ENCODE results near the gene DDI1. TPM values are rescaled to one million over a fixed set of nuclear protein-coding genes. Genes with fewer than 3 reads are reported as not detected.

The DDI1 gene
- total and polyA plus RNA-seq, 2 of the 4 experiments (the other 2 are of a cell fraction) = not detected

GRCh38 chr11:103994518-103994917 lies 41.9 kb upstream of the DDI1 start:
- no peak overlapping the region for H2BK15ac ChIP-seq (ENCODE audit: low read depth, low read length)
- peaks cover 9% of the 10 kb centered on the region; the same call in 1 of the 2 replicates for H3K4me1 ChIP-seq (ENCODE audit: control insufficient read depth, insufficient read depth, low read length)
- no peaks in the 10 kb centered on the region for H4K20me1 ChIP-seq (ENCODE audit: insufficient read depth, low read length)
- peak overlapping the region; percentile 66; the same call in 1 of the 2 replicates for H3K18ac ChIP-seq (ENCODE audit: low read depth, low read length)
- H3K14ac ChIP-seq (replicated peaks; ENCODE audit: low read depth, low read length) = no peak overlapping the region
- intact Hi-C loops (cut with micrococcal nuclease) (loop anchor here (5.0 kb wide), 1 partner anchor 518 kb away; no protein-coding TSS in a partner anchor), in situ Hi-C loops (cut with MboI; ENCODE audit: low sequenced_read_pairs) (no loop called here), dilution Hi-C loops (cut with HindIII; ENCODE audit: low sequenced_read_pairs, unreplicated experiment) (no loop called here)
- H2AFZ ChIP-seq (replicated peaks; ENCODE audit: low read length, poor library complexity) = no peak overlapping the region
- no peak overlapping the region for H4K91ac ChIP-seq (ENCODE audit: insufficient read depth, low read depth, low read length)
- H3K27me3 ChIP-seq (ENCODE audit: control insufficient read depth, insufficient read depth, low read length) = no peaks in the 10 kb centered on the region
- H3K9me3 ChIP-seq (ENCODE audit: control insufficient read depth, insufficient read depth, low read length) = no peaks in the 10 kb centered on the region; the same call in 1 of the 2 replicates
- no peak overlapping the region for H3K56ac ChIP-seq (ENCODE audit: extremely low read depth, insufficient read depth, low read length)
- no peaks in the 10 kb centered on the region for H3K36me3 ChIP-seq (ENCODE audit: control insufficient read depth, insufficient read depth, low read length)
- H4K5ac ChIP-seq (ENCODE audit: low read depth, low read length) = no peak overlapping the region; the same call in 1 of the 2 replicates
- no peak overlapping the region for H2AK9ac ChIP-seq (replicated peaks; ENCODE audit: low read depth, low read length, poor library complexity)
- no peaks in the 10 kb centered on the region for H3K9me1 ChIP-seq (ENCODE audit: insufficient read depth, low read length)
- H3K79me1 ChIP-seq (ENCODE audit: low read depth in 1 of 2, low read length in 2 of 2) = no peaks in the 10 kb centered on the region
- WGBS, 2 experiments (ENCODE audit: extremely low coverage in 2 of 2, insufficient read length in 1 of 2) = no CpG with 5 or more reads among the region's 2 CpGs
- ChIA-PET POLR2A (ENCODE audit: unreplicated experiment) (no interaction called here), CTCF (interaction anchor here (0.9 kb wide), 1 partner anchor 98 kb away, joined by 5 read pairs; no protein-coding TSS in a partner anchor)
- no peak overlapping the region for H4K8ac ChIP-seq (ENCODE audit: low read depth in 2 of 2, low read length in 2 of 2)
- H3K9ac ChIP-seq (ENCODE audit: low read depth, low read length) = no peak overlapping the region
- TF ChIP-seq FOS (IDR thresholded peaks at IDR 0.05; ENCODE audit: low read depth, low read length) (no peak), NFE2L2 (IDR thresholded peaks at IDR 0.05; ENCODE audit: low read depth, low read length) (no peak), CHD1 (IDR thresholded peaks at IDR 0.05; ENCODE audit: low read depth, low read length) (no peak)
- DNase-seq (no peak), ATAC-seq (ENCODE audit: low read depth) (no peak)
- no peak overlapping the region for H3K4me2 ChIP-seq (ENCODE audit: low read depth, low read length)
- no peak overlapping the region for H2BK20ac ChIP-seq (ENCODE audit: low read depth, low read length)
- no TSS peak for BruUV-seq (replicated peaks)
- no peak overlapping the region for H2BK5ac ChIP-seq (ENCODE audit: low read depth, low read length, poor library complexity, severe bottlenecking)
- no peak overlapping the region for H2BK120ac ChIP-seq (ENCODE audit: low read depth, low read length)
- H3K4ac ChIP-seq (ENCODE audit: low read depth, low read length) = no peak overlapping the region
- H3K27ac ChIP-seq (ENCODE audit: insufficient read depth, low read length) = peak overlapping the region; percentile 57; the same call in 1 of the 2 replicates
- no peak overlapping the region for H3K4me3 ChIP-seq (ENCODE audit: insufficient read depth, low read depth, low read length)
- no peak overlapping the region for H2AK5ac ChIP-seq (ENCODE audit: low read depth, low read length)
- no peak overlapping the region for H3K23ac ChIP-seq (ENCODE audit: low read depth, low read length)

Data from IMR-90 (cell line).